ENCODE results near the gene RFNG.
A peak's percentile ranks its signal among the peaks of the same experiment; 100 is the strongest.

Gene RFNG

DNA sequence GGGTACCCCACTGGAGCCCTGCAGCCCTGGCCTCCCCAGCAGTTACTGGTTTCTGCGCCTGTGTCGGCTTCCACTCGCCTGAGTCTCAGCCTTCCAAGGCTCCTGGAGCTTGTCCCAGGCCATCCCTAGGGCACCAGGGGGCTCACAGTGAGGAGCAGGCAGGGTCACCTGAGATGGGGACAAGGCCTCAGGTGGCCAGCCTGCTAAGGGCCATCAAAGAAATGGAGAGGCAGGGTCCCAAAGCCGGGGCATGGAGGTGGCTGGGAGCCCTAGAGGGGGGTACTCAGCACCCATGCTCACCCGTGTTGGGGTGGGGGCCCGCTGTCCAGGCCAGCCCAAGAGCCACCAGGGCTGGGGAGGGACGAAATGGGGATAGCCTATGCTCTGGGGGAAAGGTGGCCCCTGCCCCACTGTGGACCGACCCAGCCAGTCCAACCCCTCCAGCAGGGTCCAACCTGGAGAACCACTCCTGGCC is 45.1 kb upstream of the RFNG start:
- peak overlapping the region; percentile 91 for H3K4me3 ChIP-seq
- H3K9me3 ChIP-seq (ENCODE audit: low read depth, low read length), result no peaks in the 10 kb centered on the region
- DNase-seq (ENCODE audit: low read depth, low spot score), result no peak
- no peak; the same call in 1 of the 2 replicates for TF ChIP-seq POLR2AphosphoS5 (IDR thresholded peaks at IDR 0.05; ENCODE audit: borderline replicate concordance, low read depth, low read length)
- TF ChIP-seq FOXP2 (optimal IDR thresholded peaks at IDR 0.05; ENCODE audit: control extremely low read depth, extremely low read length, insufficient read depth), result no peak
- peaks cover 42% of the 10 kb centered on the region for H3K36me3 ChIP-seq (ENCODE audit: insufficient read depth, low read length)
- H3K27ac ChIP-seq, result peak overlapping the region; percentile 92
- H3K9ac ChIP-seq (ENCODE audit: insufficient read length), result peak overlapping the region; percentile 97

DNA sequence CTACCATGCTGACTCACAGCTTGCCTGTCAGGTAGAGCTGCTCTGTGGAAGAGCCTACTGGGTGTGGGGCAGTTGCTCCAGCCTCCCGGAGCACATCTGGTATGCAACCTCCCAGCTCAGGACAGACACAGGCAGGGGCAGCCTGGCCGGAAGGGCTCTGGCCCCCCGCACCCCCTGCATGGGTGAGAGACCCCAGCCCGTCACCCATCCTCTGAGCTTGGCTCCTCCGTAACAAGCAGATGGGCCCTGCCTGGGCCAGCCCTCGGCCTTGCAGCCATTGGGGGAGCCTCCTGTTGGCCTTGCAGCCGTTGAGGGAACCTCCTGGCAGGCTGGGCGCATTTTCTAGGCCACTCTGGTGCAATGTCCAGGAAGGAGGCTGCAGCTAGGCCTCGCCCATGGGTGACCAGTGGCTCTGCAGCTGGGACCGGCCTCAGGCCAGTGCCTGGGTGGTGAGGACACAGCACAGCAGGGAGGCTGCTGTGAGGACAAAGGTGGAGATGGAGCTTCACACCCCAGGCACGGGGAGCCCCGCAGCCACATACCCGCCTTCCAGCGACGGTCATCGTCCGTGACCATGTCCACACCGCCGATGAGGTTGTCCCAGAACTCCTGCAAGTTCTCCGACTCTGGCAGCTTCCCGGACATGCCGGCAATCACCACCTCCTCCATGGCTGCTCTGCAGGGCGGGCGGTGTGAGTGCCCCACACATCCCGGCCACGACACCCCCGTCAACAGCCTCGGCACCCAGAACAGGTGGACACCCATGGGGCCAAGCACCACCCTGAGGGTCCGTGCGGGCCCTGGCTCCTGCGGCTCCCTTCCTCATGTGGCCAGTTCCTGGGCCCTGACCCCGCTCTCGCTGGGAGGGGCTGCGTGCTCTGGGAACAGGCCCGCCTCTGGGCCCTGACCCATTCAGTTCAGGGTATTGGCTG is 44.4 kb upstream of the RFNG start:
- DNase-seq (ENCODE audit: low read depth, low spot score), result no peak
- H3K9ac ChIP-seq (ENCODE audit: insufficient read length), result peak overlapping the region; percentile 97
- H3K27ac ChIP-seq, result peak overlapping the region; percentile 92; the same call in 1 of the 2 replicates
- TF ChIP-seq POLR2AphosphoS5 (IDR thresholded peaks at IDR 0.05; ENCODE audit: borderline replicate concordance, low read depth, low read length) (no peak; the same call in 1 of the 2 replicates), FOXP2 (optimal IDR thresholded peaks at IDR 0.05; ENCODE audit: control extremely low read depth, extremely low read length, insufficient read depth) (no peak), EZH2 (IDR thresholded peaks at IDR 0.05) (no peak)
- H3K36me3 ChIP-seq (ENCODE audit: insufficient read depth, low read length), result peaks cover 49% of the 10 kb centered on the region
- H3K4me3 ChIP-seq, result peak overlapping the region; percentile 91
- no peaks in the 10 kb centered on the region for H3K9me3 ChIP-seq (ENCODE audit: low read depth, low read length)

DNA sequence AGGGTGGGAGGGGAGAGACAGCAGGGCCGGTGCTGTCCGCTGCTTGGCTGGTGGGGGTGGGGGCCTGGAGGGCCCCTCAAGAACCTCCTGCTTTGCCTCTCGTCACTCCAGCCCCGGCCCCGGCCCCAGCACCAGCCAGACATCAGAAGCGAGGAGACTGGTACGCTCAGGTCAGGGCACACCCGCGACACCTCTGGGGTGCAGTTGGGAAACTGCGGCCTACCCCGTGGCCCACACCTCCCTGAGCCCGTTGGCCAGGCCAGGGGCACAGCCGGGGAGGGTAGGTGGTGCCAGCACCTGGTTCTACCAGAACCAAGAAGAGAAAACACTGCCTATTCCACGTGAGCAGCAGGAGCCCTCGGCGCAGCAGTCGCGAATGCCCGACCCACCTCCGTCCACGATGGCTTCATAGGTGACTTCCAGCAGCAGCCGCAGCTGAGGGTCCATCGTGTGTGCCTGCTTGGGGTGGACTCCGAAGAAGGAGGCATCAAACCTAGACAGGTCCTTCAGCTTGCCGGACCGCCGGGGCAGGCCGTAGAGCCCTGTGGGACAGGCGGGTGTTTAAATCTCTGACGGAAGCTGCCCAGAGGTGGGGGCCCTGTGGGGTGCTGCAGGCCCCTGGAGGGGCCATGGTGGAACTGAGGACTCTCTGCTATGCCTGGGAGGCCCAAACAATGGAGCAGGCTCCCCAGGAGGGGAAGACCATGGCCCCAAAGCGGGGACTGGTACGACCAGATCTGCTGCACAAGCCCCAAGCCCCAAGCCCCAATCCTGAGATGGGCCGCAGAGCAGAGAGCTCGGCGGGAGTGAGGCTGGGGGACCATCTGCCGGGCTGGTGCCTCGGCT is 43.5 kb upstream of the RFNG start:
- no peaks in the 10 kb centered on the region for H3K9me3 ChIP-seq (ENCODE audit: low read depth, low read length)
- no peak for DNase-seq (ENCODE audit: low read depth, low spot score)
- peaks cover 58% of the 10 kb centered on the region for H3K36me3 ChIP-seq (ENCODE audit: insufficient read depth, low read length)
- peak overlapping the region; percentile 49; the same call in 1 of the 2 replicates for H3K27ac ChIP-seq
- no peak for TF ChIP-seq POLR2AphosphoS5 (IDR thresholded peaks at IDR 0.05; ENCODE audit: borderline replicate concordance, low read depth, low read length)
- no peak for TF ChIP-seq EZH2 (IDR thresholded peaks at IDR 0.05)
- no peak for TF ChIP-seq FOXP2 (optimal IDR thresholded peaks at IDR 0.05; ENCODE audit: control extremely low read depth, extremely low read length, insufficient read depth)
- H3K9ac ChIP-seq (ENCODE audit: insufficient read length), result peak overlapping the region; percentile 97
- H3K4me3 ChIP-seq, result peak overlapping the region; percentile 91

DNA sequence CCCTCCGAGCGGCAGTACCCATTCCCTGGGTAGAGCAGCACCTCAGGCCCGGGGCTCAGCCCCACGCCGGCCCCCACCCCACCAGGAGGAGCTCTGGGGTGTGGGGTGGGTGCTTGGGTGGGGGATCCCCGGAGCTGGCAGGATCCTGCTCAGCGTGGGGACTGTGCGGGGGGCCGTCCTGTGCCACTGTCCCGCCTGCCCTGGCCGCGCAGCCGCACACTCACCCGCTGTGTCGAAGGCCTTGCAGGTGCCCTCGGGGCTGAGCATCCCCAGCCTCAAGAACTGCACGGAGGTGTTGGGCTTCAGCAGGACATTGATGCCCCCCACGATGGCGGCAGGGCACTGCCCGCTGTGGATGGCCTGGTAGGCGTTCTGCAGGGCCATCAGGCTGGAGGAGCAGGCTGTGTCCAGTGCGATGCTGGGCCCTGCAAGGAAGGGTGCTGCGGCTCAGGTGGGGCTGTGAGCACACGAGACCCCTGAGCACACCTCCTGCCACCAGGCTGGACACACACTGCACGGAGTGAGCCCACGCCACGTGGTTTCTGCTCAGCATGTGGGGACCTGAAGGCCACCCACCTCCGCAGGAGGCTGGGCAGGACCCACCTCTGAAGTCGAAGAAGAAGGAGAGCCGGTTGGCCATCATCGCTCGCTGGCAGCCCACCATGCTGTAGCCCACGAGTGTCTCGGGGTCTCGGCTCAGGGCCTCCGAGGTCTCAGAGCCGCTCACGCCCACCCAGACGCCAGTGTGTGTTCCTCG is 41.6 kb upstream of the RFNG start:
- H3K27ac ChIP-seq, result no peak overlapping the region

DNA sequence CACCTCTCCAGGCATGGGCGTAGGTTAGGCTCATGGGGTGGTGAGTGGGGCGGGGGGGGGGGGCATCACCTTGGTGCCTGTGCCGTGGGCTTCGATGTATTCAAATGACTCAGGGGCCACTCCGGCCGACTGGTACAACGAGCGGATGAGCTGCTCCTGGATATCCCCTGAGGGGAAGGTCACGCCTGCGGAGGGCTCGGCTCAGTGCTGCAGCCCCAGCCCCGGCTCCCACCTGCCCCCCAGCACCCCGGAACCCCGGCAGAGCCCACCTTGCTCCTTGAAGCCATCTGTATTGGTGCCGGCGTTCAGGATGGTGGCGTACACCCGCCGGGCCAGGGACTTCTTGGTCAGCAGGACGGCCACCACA is 41.0 kb upstream of the RFNG start:
- peaks cover 83% of the 10 kb centered on the region for H3K36me3 ChIP-seq (ENCODE audit: insufficient read depth, low read length)
- DNase-seq (ENCODE audit: low read depth, low spot score), result no peak
- no peak overlapping the region for H3K4me3 ChIP-seq
- H3K9ac ChIP-seq (ENCODE audit: insufficient read length), result no peak overlapping the region
- H3K27ac ChIP-seq, result no peak overlapping the region
- H3K9me3 ChIP-seq (ENCODE audit: low read depth, low read length), result no peaks in the 10 kb centered on the region
- TF ChIP-seq FOXP2 (optimal IDR thresholded peaks at IDR 0.05; ENCODE audit: control extremely low read depth, extremely low read length, insufficient read depth), result no peak
- TF ChIP-seq POLR2AphosphoS5 (IDR thresholded peaks at IDR 0.05; ENCODE audit: borderline replicate concordance, low read depth, low read length), result no peak
- no peak for TF ChIP-seq EZH2 (IDR thresholded peaks at IDR 0.05)

More for the DNA sequence above, 41.6 kb upstream of the RFNG start:
- Histone ChIP-seq H3K4me3 (no peak overlapping the region), H3K9me3 (ENCODE audit: low read depth, low read length) (no peaks in the 10 kb centered on the region), H3K9ac (ENCODE audit: insufficient read length) (no peak overlapping the region), H3K36me3 (ENCODE audit: insufficient read depth, low read length) (peaks cover 78% of the 10 kb centered on the region)
- DNase-seq (ENCODE audit: low read depth, low spot score), result no peak
- TF ChIP-seq POLR2AphosphoS5 (IDR thresholded peaks at IDR 0.05; ENCODE audit: borderline replicate concordance, low read depth, low read length) (no peak; the same call in 1 of the 2 replicates), FOXP2 (optimal IDR thresholded peaks at IDR 0.05; ENCODE audit: control extremely low read depth, extremely low read length, insufficient read depth) (no peak), EZH2 (IDR thresholded peaks at IDR 0.05) (no peak)

DNA sequence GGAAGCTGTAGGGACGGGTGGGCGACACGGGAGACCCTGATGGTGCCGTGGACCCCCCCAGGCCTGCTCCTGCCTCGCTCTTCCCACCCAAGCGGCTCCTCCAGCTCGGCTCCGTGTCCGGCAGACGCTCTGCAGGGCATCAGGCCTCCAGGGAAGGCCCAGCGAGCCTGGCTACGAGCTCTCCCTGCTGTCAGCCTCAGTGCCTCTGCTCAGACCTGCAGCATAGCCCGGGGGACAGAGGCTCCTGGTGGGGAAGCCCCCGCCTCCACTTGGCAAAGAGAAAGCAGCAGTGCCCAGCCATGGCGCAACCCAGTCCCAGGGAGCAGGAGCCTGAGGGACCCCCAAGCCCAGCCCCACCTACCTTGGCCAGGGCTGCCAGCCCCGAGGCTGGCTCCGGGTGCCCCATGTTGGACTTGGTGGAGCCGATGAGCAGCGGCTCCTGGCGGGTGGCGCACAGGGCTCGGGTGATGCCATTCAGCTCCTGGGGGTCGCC is 40.5 kb upstream of the RFNG start:
- H3K27ac ChIP-seq, result no peak overlapping the region
- peaks cover 88% of the 10 kb centered on the region for H3K36me3 ChIP-seq (ENCODE audit: insufficient read depth, low read length)
- TF ChIP-seq FOXP2 (optimal IDR thresholded peaks at IDR 0.05; ENCODE audit: control extremely low read depth, extremely low read length, insufficient read depth), result no peak
- TF ChIP-seq POLR2AphosphoS5 (IDR thresholded peaks at IDR 0.05; ENCODE audit: borderline replicate concordance, low read depth, low read length), result no peak
- TF ChIP-seq EZH2 (IDR thresholded peaks at IDR 0.05), result no peak
- no peak for DNase-seq (ENCODE audit: low read depth, low spot score)
- no peaks in the 10 kb centered on the region for H3K9me3 ChIP-seq (ENCODE audit: low read depth, low read length)
- H3K9ac ChIP-seq (ENCODE audit: insufficient read length), result no peak overlapping the region
- no peak overlapping the region for H3K4me3 ChIP-seq

DNA sequence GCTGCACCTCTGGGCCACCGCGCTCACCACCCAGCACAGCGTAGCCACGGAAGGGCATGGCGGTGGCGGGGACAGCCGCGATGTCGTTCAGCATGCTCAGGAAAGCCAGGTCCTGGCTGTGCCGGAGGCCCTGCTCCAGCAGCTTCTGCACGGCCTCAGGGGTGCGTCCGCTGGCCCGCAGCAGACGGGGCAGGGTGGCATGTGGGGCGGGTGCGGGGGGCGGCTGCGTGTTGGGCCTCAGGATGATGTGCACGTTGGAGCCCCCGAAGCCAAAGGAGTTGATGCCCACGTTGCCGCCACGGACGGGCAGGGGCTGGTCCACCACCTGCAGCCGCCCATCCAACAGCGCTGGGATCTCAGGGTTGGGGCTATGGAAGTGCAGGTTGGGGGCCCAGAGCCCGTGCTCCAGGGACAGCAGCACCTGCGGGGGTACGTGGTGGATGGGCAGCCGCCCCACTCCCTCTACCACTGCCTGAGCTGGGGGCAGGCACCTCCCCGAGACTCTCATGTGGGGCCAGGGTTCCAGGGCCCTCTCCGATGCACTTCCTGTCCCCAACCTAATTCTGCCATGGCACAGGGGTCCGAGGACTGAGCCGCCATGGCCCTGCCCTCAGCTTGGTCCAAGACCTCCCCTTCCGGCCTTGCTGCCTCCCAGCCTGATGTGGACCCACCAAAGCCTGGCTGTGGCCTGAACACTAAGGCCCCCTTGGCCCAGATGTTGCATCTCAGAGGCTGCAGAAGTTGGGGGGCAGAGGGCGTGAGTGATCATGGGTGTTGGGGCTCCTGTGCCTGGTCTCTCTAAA is 39.9 kb upstream of the RFNG start:
- H3K27ac ChIP-seq, result no peak overlapping the region

More for the DNA sequence above, 39.9 kb upstream of the RFNG start:
- Histone ChIP-seq H3K9me3 (ENCODE audit: low read depth, low read length) (no peaks in the 10 kb centered on the region), H3K9ac (ENCODE audit: insufficient read length) (no peak overlapping the region), H3K4me3 (no peak overlapping the region), H3K36me3 (ENCODE audit: insufficient read depth, low read length) (peaks cover 94% of the 10 kb centered on the region)
- no peak for TF ChIP-seq FOXP2 (optimal IDR thresholded peaks at IDR 0.05; ENCODE audit: control extremely low read depth, extremely low read length, insufficient read depth)
- no peak for TF ChIP-seq EZH2 (IDR thresholded peaks at IDR 0.05)
- no peak for TF ChIP-seq POLR2AphosphoS5 (IDR thresholded peaks at IDR 0.05; ENCODE audit: borderline replicate concordance, low read depth, low read length)
- DNase-seq (ENCODE audit: low read depth, low spot score), result no peak

All from SK-N-MC (cell line).